RPMI7951 (cell line): ENCODE data around the gene SIGMAR1. TPM values are rescaled to one million over a fixed set of nuclear protein-coding genes. Genes with fewer than 3 reads are reported as not detected.
"Not testable (repeated sequence)": the region's sequence is repeated elsewhere in the genome, so short reads cannot be mapped to it uniquely, and the experiment has no call there.

Experiments used
- DNase-seq: peaks from one replicate; pipeline ENCODE4 v3.0.0-alpha.2; 2012; ENCODE audit warnings: low read depth
- total RNA-seq: library from RNA; depleted of rRNA; stranded (reverse); fragments of >200 nt; shearing (Covaris generic); gene quantifications from 2 replicates; pipeline ENCODE4 v1.2.3, GENCODE V29; 2014

The SIGMAR1 gene
- total RNA-seq, 1 experiment from 2014 or later: 69.6 TPM

DNA sequence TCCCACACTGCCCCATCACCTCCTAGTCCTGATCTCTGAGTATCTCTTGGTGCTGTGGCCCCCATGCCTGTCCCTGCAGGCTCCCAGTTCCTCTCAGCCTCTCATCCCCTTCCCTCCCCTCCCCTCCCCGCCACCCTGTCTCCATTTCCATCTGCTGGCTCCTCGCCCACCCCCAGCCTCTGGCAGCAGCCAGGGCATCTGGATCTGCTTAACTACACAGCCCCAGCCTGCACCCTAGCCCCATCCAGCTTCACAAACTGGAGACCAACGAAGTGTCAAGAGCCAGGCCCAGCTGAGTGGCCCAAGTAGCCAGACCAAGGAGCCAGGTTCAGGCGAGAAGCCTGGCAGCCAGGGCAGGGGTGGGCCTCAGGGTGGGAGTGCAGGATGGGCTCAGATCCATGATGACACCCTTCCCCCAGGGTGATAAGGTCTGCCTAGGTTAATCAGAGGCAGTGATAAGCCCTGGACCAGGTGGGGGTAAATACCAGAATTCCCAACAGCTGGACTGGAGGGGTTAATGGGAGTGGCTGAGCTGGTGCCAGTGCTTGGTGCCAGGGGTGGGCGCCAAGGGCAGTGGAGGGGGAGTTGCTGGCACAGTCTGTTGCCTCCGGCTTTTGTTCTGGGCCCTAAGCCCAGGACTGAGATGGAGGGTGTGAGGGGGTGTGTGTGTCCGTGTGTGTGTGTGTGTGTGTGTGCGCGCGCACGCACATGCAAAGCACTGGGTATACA lies 16.9 kb upstream of the SIGMAR1 start:
- DNase-seq: peak; percentile 39

DNA sequence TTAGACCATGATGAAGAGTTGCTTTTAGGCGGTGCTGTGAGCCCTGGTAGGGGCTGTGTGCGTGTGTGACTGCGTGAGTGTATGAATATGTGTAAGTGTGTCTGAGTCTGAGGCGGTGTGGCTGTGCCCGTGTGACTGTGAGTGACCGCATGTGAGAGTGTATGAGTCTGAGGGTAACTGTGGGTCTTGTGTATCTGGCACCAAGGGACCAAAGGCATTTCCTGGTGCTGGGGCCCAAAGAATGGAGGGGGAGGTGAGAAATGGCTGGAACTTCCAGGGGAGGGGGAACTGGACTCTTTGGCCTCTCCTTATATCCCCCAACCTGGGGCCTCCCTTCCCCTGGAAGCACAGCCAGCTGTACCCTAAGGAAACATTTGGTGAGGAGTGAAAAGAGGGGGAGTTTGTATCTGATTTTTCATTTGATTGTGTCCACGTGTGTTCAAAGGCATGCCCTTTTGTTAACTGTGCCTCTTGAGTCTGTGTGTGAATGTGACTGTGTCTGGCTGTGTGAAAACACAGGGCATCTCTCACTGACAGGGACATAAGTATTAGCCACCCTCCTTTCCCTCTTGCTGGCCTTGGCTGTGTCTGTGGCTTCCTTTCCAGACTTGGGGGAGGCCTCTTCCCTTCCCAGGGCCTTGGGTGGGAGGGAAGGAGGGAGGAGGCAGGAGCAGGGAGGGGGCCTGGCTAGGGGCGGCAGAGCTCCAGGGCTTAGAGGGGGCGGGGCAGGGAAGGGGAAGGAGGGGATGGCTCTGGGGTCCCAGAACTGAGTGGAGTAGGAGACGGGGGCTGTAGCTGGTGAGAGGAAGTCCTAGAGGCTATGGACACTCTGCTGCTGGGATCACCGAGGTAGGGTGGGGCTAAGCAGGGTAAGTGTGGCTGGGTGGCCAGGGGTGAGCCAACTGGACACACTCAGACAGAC lies 15.8 kb upstream of the SIGMAR1 start:
- DNase-seq: no peak

DNA sequence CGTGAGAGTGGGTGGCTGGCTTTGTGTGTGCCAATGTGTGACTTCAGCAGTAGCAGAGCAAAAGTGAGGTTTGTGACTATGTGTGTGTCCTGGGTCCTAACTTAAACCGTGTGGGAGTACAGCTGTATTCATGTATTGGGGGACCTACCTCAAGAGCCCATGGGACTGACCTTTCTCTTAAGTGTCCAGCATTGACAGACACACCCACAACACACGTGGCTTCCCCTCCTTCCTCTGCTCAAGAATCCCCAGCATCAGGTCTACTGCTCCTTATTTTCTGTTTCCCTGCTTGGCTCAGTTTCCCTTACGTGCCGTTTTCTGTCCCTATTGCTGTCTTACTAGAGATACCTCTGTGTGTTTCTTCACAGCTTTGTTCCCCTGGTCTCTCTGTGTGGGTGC lies 15.0 kb upstream of the SIGMAR1 start:
- DNase-seq: no peak

DNA sequence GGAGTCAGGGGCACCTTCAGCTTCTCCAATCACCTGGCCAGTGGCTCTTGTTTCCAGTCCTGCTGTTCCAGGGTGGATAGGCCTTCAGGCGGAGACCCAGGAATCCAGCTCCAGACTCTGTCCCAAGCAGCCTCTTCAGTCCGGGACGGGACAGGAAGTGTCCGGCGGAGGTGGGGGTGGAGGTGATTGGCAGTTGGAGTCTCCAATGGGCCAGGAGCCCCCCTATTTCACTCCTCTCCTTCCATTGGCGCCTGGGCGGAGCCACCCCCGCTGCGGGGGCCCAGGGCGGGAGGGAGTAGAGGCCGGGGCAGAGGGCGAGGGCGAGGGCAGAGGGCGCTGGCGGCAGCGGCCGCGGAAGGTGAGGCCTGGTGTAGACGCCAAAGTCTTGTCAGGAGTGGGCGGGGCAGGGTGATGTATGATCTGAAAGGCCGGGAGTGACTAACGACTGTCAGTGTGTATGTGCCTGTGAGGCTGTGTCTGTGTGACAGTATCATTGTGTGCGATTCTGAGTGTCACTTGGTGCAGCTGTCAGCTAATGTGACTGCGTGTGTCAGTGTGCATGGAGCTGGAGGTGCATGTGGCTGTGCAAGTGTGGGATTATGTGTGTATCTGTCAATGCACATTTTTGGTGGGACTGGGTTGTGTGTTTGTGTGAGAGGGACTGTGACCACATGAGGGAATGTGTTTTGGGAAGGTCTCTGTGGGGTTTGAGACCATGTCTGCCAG lies 14.5 kb upstream of the SIGMAR1 start, which contains the start of gene IL11RA:
Gene IL11RA (plus strand): TSS at position 310 of the 726 bp plus-strand sequence. CDS start 3,033 bp downstream, outside the sequence.
- DNase-seq: no peak

DNA sequence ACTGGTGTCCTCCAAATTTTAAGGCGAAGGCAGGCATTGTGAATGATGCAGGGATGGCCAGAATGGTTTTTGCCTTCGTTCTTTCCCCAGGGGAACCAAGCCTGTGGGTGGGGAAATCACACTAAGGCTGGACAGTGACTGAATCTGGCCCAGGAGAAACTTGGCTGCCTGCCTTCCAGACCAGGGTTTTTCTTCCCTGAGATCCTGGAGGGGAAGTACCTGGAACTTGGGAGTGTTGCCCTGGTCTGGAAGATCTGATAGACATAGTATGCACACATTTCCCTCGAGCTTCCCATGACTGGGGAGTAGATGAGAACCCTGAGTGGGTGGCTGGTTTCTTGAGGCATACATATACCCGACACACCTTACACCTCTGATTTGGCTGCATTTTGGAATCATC lies 13.7 kb upstream of the SIGMAR1 start:
- no peak for DNase-seq

DNA sequence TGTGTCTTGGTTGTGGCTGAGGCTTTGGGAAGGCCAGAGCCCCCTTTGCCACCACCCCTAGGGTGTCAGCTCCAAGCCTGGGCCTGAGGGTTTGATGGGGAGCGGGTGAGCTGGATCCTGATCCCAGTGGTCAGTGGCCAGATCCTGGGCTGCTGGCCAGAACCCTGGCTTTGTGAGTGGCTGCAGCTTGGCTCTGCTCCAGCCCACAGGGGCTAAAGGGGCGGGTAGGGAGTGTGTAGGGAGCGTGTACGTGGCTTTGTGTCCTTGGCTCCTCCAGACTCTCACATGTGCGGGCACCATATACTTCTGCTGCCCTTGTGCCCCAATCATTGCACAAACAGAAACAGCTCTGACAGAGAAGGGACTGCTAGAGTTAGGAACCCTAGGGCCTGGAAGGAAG lies 13.2 kb upstream of the SIGMAR1 start:
- DNase-seq: peak; percentile 48

DNA sequence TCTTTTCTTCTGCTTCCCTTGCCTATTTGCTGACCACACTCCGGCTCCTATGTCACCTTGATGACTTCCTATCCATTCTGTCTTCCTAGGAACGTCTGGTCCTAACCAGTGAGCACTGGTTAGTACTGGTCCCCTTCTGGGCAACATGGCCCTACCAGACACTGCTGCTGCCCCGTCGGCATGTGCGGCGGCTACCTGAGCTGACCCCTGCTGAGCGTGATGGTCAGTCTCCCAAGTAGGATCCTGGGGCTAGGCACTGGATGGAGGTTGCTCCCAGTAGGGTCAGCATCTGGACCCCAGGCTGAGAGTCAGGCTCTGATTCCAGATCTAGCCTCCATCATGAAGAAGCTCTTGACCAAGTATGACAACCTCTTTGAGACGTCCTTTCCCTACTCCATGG lies 11.1 kb upstream of the SIGMAR1 start:
- no peak for DNase-seq

DNA sequence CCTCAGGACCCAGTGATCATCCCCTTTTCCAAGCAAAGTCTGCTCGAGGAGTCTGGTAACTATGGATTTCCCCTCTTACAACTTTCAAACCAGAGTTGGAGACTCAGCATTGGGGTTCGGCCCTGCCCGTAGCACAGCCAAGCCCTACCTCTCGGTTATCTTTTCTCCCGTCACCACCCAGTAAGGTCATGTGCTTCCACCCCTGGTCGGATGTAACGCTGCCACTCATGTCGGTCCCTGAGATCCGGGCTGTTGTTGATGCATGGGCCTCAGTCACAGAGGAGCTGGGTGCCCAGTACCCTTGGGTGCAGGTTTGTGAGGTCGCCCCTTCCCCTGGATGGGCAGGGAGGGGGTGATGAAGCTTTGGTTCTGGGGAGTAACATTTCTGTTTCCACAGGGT lies 10.1 kb upstream of the SIGMAR1 start:
- no peak for DNase-seq

DNA sequence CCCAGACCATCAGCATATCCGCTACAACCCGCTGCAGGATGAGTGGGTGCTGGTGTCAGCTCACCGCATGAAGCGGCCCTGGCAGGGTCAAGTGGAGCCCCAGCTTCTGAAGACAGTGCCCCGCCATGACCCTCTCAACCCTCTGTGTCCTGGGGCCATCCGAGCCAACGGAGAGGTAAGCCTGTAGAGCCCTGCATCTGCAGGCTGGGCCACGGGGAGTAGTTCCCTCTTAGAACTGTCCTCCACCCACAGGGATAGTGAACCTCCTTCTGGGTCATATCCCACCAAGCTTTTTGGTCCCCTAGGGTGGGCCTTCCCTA lies 9.5 kb upstream of the SIGMAR1 start:
- no peak for DNase-seq

DNA sequence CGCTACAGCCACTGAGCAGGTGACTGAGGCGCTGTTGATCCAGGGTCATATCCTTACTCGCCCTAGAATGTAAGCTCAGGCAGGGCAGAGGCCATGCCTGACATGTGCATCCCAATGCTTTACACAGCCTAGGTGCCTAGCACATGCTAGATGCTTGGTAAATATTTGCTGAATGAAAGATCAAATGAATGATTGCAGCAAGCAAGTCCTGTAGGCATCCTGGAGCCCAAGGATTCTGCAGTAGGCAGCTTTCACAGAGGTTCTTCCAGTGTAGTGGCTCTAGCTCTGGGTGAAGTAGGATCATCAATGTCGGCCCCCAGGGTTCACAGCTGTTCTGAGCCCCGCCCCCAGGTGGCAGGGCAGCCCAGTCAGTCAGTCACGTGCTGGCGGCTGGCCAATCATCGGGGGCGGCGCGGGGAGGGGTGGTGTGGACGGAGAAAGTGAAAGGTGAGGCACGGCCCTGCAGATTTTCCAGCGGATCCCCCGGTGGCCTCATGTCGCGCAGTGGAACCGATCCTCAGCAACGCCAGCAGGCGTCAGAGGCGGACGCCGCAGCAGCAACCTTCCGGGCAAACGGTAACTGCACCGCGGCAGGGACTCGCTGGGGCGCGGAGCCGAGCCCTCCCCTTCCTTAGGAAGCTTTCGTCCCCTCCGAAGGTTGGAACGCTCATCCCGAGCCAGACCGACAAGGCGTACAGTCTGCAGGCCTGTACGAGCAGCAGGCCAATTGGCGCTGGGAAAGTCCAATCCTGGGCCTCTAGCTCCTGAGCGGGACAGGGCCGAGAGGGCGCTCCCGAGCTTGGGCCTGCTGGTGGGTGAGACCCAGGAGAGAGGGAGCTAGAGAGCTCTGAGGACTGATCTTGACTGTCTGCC lies 8.9 kb upstream of the SIGMAR1 start, which contains the start of gene GALT:
Gene GALT (plus strand): TSS at position 465 of the 873 bp plus-strand sequence. CDS start 30 bp downstream, at position 495.
- peak; percentile 87 for DNase-seq

DNA sequence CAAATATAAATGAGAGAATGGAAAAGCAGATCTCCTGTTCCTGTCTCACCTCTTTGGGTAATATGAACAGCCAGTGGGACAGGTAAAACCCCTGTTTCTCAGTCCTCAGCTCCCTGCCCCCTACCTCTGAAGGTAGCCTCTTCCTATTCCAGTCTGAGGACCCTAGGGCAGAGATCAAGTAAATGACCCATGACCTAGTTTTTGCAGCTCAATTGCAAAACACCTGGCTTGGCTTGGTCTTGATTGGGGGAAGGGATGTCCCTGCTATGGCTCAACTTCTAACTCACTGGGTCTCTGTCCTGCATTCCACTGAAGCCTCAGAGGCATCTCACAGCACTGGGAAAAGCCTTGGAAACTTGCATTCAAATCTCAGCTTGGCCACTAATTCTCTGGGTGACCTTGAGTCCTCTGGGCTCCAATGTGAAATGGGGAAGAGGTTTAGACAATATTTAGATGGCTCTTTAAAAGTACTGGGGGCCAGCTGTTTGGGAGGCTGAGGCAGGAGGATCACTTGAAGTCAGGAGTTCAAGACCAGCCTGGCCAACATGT lies 7.3 kb upstream of the SIGMAR1 start:
- DNase-seq: no peak

DNA sequence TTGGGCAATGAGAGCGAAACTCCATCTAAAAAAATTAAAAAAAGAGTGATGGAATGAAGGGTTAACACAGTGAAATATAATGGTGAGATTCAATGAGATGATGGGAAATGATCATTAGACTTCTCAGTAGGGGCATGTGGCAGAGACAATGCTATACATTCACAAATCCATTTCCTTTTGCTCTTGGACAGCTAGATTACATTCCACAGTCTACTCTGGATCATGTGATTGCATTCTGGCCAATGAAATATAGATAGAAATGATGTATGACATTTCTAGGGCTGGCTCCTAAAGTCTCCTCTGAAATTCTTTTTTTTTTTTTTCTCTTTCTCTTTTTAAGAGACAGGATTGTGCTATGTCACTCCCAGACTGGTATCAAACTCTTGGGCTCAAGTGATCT lies 5.1 kb upstream of the SIGMAR1 start:
- DNase-seq: no peak

DNA sequence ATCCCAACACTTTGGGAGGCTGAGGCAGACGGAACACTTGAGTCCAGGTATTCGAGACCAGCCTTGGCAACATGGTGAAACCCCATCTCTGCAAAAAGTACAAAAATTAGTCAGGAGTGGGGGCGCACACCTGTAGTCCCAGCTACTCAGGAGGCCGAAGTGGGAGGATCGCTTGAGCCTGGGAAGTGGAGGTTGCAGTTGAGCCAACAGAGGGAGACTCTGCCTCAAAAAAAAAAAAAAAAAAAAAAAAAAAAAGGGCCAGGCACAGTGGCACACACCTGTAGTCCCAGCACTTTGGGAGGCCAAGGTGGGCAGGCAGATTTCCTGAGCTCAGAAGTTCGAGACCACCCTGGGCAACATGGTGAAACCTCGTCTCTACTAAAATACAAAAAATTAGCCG lies 1.7 kb upstream of the SIGMAR1 start:
- not testable (repeated sequence) for DNase-seq

DNA sequence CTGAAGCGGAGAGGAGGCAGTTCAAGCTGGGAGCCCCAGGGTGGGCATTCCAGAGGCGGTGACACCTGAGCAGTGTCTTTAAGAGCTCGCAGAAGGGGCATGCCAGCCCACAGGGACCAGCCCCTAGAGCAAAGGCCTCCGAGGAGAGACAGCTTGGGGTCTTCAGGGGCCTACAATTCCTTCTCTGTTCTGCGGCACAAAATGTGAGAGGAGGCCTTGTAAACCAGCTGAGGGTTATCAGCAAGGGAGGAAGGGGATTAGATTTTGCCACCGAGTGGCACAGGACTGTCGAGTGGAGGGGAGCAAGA lies 505 bp upstream of the SIGMAR1 start:
- DNase-seq: no peak

DNA sequence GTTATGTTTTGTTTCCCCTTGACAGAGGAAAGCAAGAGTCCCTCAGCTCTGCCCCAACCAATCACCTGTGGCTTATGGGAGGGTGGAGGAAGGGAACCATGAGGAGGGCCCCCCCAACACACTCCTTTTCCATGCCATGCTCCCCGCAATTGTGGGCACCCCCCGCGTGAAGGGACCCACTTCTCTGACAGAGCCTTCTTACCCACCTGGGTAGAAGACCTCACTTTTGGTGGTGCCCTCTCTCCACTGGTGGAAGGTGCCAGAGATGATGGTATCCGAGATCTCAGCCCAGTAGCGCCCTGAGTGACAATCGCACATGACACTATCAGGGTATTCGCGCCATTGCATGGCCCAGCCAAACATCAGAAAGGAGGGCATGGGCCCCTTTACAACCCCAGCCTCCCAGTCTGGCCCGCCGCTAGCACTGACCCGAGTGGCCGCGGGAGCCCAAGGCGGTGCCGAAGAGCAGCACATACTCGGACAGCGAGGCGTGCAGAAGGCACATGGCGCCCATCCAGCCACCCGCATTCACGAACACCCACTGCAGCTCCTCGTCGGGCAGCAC lies 714 bp downstream of the SIGMAR1 start:
- no peak for DNase-seq

DNA sequence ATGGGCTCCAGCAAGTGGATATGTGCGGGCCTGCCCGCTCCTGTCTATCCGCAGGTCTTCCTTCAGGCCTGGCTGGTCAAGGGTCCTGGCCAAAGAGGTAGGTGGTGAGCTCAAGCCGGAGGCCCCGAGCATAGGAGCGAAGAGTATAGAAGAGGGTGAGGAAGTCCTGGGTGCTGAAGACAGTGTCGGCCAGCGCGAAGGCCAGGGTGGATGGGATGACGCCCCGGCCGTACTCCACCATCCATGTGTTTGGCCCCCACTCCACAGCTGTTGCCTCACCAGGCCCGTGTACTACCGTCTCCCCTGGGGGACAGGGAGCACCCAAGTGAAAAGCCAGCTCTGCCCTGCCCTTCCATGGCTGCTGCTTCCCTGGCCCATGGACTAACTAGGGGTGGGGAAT lies 2.0 kb downstream of the SIGMAR1 start:
- DNase-seq: no peak

DNA sequence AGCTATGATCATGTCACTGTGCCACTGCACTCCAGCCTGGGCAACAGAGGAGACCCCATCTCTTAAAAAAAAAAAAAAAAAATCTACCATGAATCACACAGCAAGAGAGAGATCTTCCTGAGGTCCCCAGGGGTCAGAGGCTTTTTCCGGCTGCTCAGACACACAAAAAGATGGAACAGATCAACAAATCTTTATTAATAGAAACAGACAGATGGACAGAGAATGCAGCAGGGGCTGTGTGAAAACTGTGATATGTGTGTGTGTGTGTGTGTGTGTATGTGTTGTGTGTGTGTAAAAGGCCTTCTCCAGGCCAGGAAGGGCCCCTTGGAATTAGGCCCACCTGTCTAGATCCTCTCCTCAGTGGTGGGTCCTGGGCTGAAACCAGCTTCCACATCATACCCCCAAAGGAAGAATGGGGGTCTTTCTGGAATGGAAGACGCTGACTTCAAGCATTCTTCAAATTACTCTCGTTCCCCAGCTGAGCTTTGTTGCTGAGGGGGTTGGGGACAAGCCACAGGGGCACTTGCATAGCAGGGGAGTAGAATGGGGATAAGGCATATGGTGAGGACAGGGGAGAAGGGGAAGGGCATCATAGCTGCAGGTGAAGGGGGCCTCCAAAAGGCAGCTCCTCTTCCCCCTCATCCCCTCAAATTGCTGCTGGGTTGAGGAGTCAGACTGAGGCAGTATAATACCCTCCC lies 2.9 kb downstream of the SIGMAR1 start:
- no peak for DNase-seq

DNA sequence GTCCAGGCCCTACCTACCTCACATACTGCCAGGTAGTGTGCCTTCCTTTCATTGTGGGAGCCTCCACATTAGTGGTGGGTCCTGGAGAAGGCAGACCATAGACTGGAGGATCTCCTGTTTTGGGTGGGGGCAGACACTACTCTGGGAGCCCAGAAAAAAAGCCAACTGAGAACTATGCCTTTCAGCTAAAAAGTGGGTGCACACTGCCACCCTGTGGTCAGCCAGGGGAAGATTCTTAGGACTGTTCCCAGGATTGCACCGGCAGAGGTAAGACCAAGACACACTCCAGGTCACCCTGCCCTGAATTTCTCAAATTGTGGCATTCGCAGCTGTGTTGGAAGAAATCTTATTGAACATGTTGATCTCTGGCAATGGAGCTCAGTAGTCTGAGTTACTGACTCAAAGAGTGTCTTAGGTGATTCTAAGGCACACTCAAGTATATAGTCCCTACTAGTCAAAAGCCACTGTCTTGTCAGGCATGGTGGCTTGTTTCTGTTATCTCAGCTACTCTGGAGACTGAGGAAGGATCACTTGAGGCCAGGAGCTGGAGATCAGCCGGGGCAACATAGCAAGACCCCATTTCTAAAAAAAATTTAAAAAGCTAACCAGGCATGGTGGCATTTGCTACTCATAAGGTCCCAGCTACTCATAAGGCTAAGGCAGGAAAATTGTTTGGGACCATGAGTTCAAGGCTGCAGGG lies 3.6 kb downstream of the SIGMAR1 start:
- DNase-seq: peak; percentile 55

DNA sequence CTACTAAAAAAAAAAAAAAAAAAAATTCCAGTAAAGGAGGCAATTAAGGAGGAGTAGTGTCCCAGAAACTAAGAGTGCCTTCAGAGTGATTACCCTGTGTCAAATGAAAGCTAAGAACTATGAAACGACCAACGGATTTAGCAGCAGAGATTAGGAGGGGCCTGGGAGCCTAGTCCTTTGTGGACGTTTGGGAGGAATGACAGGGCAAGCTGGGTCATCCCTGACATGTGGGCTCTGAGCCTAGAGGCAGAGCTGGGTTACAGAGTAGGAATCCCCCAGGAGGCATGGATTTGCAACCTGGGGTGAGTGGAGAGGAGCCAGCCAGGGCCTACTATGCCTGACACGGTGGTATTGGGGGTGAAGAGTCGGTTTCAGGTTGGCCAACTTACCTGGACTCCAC lies 4.4 kb downstream of the SIGMAR1 start:
- no peak for DNase-seq
